ENCODE results near the gene TXN. TPM values are rescaled to one million over a fixed set of nuclear protein-coding genes. Genes with fewer than 3 reads are reported as not detected.
A peak's percentile ranks its signal among the peaks of the same experiment; 100 is the strongest.

TXN gene
- total and polyA plus RNA-seq, 2 experiments from 2014 or later, result 223 to 952 TPM

DNA sequence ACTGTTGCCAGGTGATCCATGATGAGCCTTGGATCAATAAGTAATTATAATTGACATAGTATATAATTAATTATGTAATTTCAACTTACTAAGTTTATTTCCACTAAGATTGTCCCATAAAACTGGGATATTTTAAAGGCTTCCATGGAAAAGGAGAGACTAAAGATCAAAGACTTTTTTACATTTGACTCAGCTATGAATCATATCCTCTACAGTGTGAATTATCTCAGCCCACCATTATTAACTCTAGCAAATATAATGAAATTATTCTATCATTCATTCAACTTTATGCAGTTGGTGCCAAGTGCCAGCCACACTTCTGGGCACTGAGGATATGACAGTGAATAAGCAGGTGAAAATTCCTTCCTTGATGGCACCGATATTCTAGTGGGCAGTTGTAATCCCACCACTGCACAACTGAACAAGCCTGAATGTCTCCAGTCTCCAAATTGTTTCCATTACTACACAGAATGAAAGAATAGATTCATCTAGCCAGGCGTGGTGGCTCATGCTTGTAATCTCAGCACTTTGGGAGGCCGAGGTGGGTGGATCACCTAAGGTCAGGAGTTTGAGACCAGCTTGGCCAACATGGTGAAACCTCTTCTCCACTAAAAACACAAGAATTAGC, 21.9 kb upstream of the TXN start:
- H2AFZ ChIP-seq, result no peak overlapping the region
- 91% methylated on average over 3 of the region's 3 CpGs for WGBS, 2 experiments (ENCODE audit: low coverage in 1 of 2, low lambda C conversion rate in 2 of 2, missing lambda C conversion rate in 2 of 2)
- no peaks in the 10 kb centered on the region for H3K9me2 ChIP-seq (ENCODE audit: insufficient read depth)
- no peaks in the 10 kb centered on the region for H3K9me3 ChIP-seq (ENCODE audit: low read depth)
- H3K4me1 ChIP-seq (ENCODE audit: insufficient read depth), result 0 out of 2 replicates have a peak, but pooled peaks cover 5% of the 10 kb centered on the region
- no peak overlapping the region for H3K4me3 ChIP-seq
- H4K20me1 ChIP-seq (ENCODE audit: insufficient read depth), result no peaks in the 10 kb centered on the region
- H3K27ac ChIP-seq, result no peak overlapping the region
- H3K36me3 ChIP-seq (ENCODE audit: low read depth), result no peaks in the 10 kb centered on the region
- no peaks in the 10 kb centered on the region for H3K79me2 ChIP-seq (ENCODE audit: insufficient read depth)
- H3K9ac ChIP-seq, result no peak overlapping the region
- no peak overlapping the region for H3K4me2 ChIP-seq (ENCODE audit: unreplicated experiment)
- H3F3A ChIP-seq (ENCODE audit: insufficient read depth), result peaks cover 5% of the 10 kb centered on the region; the same call in 1 of the 2 replicates
- TF ChIP-seq EZH2phosphoT487 (IDR thresholded peaks at IDR 0.05; ENCODE audit: insufficient read depth, low read depth), result no peak
- TF ChIP-seq EZH2 (IDR thresholded peaks at IDR 0.05; ENCODE audit: insufficient read depth, poor library complexity, severe bottlenecking), result no peak
- peak; percentile 57 for DNase-seq
- in situ Hi-C loops (cut with MboI), result no loop called here
- H3K27me3 ChIP-seq (replicated peaks; ENCODE audit: insufficient read depth), result no peaks in the 10 kb centered on the region; the same call in 1 of the 2 replicates

DNA sequence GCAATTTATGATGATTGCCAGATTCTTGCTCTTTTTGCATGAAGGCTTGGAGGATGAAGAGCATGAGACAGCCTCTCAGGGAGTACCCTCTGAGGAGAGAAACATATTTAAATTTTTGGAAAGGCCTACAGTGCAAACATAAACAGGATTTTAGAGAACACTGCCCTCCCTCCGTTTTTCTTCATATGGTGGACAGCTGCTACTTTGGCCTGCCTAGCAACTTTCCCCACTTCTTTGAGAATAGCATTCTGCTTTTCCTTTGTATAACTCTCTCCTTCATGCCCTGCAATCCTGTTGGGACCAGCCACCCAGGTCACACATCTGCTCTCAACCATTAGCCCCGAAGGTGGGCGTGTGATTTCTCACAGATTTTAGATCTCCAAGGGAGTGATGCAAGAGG, 20.5 kb upstream of the TXN start:
- no peak for DNase-seq

GRCh38 chr9:110270211-110270995, 14.1 kb upstream of the TXN start:
- H3K27ac ChIP-seq, result no peak overlapping the region
- no peaks in the 10 kb centered on the region for H4K20me1 ChIP-seq (ENCODE audit: insufficient read depth)
- H3K36me3 ChIP-seq (ENCODE audit: low read depth), result no peaks in the 10 kb centered on the region
- H3K79me2 ChIP-seq (ENCODE audit: insufficient read depth), result no peaks in the 10 kb centered on the region
- no peak overlapping the region for H3K4me2 ChIP-seq (ENCODE audit: unreplicated experiment)
- no peak for DNase-seq
- no peaks in the 10 kb centered on the region for H3K9me2 ChIP-seq (ENCODE audit: insufficient read depth)
- H3F3A ChIP-seq (ENCODE audit: insufficient read depth), result no peaks in the 10 kb centered on the region
- no peak for TF ChIP-seq EZH2 (IDR thresholded peaks at IDR 0.05; ENCODE audit: insufficient read depth, poor library complexity, severe bottlenecking)
- TF ChIP-seq EZH2phosphoT487 (IDR thresholded peaks at IDR 0.05; ENCODE audit: insufficient read depth, low read depth), result no peak
- H3K9ac ChIP-seq, result no peak overlapping the region
- no peak overlapping the region for H3K4me3 ChIP-seq
- no peak overlapping the region for H2AFZ ChIP-seq
- in situ Hi-C loops (cut with MboI), result no loop called here
- H3K9me3 ChIP-seq (ENCODE audit: low read depth), result no peaks in the 10 kb centered on the region
- peaks cover 6% of the 10 kb centered on the region; the same call in 1 of the 2 replicates for H3K27me3 ChIP-seq (replicated peaks; ENCODE audit: insufficient read depth)
- no peaks in the 10 kb centered on the region for H3K4me1 ChIP-seq (ENCODE audit: insufficient read depth)
- 81 to 84% methylated on average over 3 of the region's 3 CpGs for WGBS, 2 experiments (ENCODE audit: low coverage in 1 of 2, low lambda C conversion rate in 2 of 2, missing lambda C conversion rate in 2 of 2)

More for the DNA sequence above, 20.5 kb upstream of the TXN start:
- no peak overlapping the region for H3K4me3 ChIP-seq
- H3K79me2 ChIP-seq (ENCODE audit: insufficient read depth), result no peaks in the 10 kb centered on the region
- H3K9ac ChIP-seq, result no peak overlapping the region
- WGBS, 2 experiments (ENCODE audit: low coverage in 1 of 2, low lambda C conversion rate in 2 of 2, missing lambda C conversion rate in 2 of 2), result 70 to 75% methylated on average over 3 of the region's 3 CpGs
- H2AFZ ChIP-seq, result no peak overlapping the region
- H3K4me2 ChIP-seq (ENCODE audit: unreplicated experiment), result no peak overlapping the region
- no peaks in the 10 kb centered on the region for H3K36me3 ChIP-seq (ENCODE audit: low read depth)
- H4K20me1 ChIP-seq (ENCODE audit: insufficient read depth), result no peaks in the 10 kb centered on the region
- peaks cover 5% of the 10 kb centered on the region; the same call in 1 of the 2 replicates for H3F3A ChIP-seq (ENCODE audit: insufficient read depth)
- no peaks in the 10 kb centered on the region for H3K9me2 ChIP-seq (ENCODE audit: insufficient read depth)
- no peak overlapping the region for H3K27ac ChIP-seq
- no peaks in the 10 kb centered on the region for H3K9me3 ChIP-seq (ENCODE audit: low read depth)
- 0 out of 2 replicates have a peak, but pooled peaks cover 5% of the 10 kb centered on the region for H3K4me1 ChIP-seq (ENCODE audit: insufficient read depth)
- TF ChIP-seq EZH2 (IDR thresholded peaks at IDR 0.05; ENCODE audit: insufficient read depth, poor library complexity, severe bottlenecking) (no peak), EZH2phosphoT487 (IDR thresholded peaks at IDR 0.05; ENCODE audit: insufficient read depth, low read depth) (no peak)
- in situ Hi-C loops (cut with MboI), result no loop called here
- no peaks in the 10 kb centered on the region; the same call in 1 of the 2 replicates for H3K27me3 ChIP-seq (replicated peaks; ENCODE audit: insufficient read depth)

GRCh38 chr9:110266795-110267194, 10.5 kb upstream of the TXN start:
- no peak overlapping the region for H2AFZ ChIP-seq
- no peaks in the 10 kb centered on the region for H4K20me1 ChIP-seq (ENCODE audit: insufficient read depth)
- H3K36me3 ChIP-seq (ENCODE audit: low read depth), result no peaks in the 10 kb centered on the region; the same call in 1 of the 2 replicates
- H3K4me2 ChIP-seq (ENCODE audit: unreplicated experiment), result no peak overlapping the region
- no peak overlapping the region for H3K27ac ChIP-seq
- H3K4me3 ChIP-seq, result no peak overlapping the region
- H3K9ac ChIP-seq, result no peak overlapping the region
- in situ Hi-C loops (cut with MboI), result no loop called here
- peaks cover 6% of the 10 kb centered on the region; the same call in 1 of the 2 replicates for H3K27me3 ChIP-seq (replicated peaks; ENCODE audit: insufficient read depth)
- TF ChIP-seq EZH2phosphoT487 (IDR thresholded peaks at IDR 0.05; ENCODE audit: insufficient read depth, low read depth), result no peak
- no peak for TF ChIP-seq EZH2 (IDR thresholded peaks at IDR 0.05; ENCODE audit: insufficient read depth, poor library complexity, severe bottlenecking)
- WGBS, 2 experiments (ENCODE audit: low coverage in 1 of 2, low lambda C conversion rate in 2 of 2, missing lambda C conversion rate in 2 of 2), result 88 to 93% methylated on average over 1 of the region's 1 CpG
- peaks cover 9% of the 10 kb centered on the region; the same call in 1 of the 2 replicates for H3F3A ChIP-seq (ENCODE audit: insufficient read depth)
- H3K9me3 ChIP-seq (ENCODE audit: low read depth), result no peaks in the 10 kb centered on the region
- no peak for DNase-seq
- H3K9me2 ChIP-seq (ENCODE audit: insufficient read depth), result no peaks in the 10 kb centered on the region
- no peaks in the 10 kb centered on the region for H3K79me2 ChIP-seq (ENCODE audit: insufficient read depth)
- peaks cover 2% of the 10 kb centered on the region for H3K4me1 ChIP-seq (ENCODE audit: insufficient read depth)

All from GM23248 (cell line).